PC-3 (cell line): ENCODE data around the gene PTGIR.

ENCODE experiments used
- CTCF ChIP-seq: fragments of 300-600 bp; sonication (generic); conservative IDR thresholded peaks from 2 replicates; pipeline ENCODE4 v1.5.1; 2017; ENCODE audit warnings: antibody characterized with exemption, low read depth, mild to moderate bottlenecking, low read length
- EZH2 ChIP-seq: fragments of 300-600 bp; sonication (generic); IDR thresholded peaks from one replicate; pipeline ENCODE4 v1.6.1; 2017; ENCODE audit warnings: antibody characterized with exemption, mild to moderate bottlenecking, low read length; ENCODE audit not compliant: unreplicated experiment
- EZH2phosphoT487 ChIP-seq: fragments of 300-600 bp; sonication (generic); IDR thresholded peaks from 2 replicates; pipeline ENCODE4 v1.6.1; 2018; ENCODE audit warnings: mild to moderate bottlenecking, antibody characterized with exemption, low read length, borderline replicate concordance

- TF ChIP-seq CTCF (no peak), EZH2phosphoT487 (no peak), EZH2 (no peak)
Observed at GRCh38 chr19:46634656-46635218, 9.8 kb upstream of the PTGIR start.
